HCT116 (cell line): ENCODE data around the gene TAGLN. TPM values are rescaled to one million over a fixed set of nuclear protein-coding genes. Genes with fewer than 3 reads are reported as not detected.

Experiments
- ATAC-seq: fragments of 200-7000 bp; cut with Tn5 transposase; 2 replicates; pipeline ENCODE4 v1.9.1; 2020; ENCODE audit warnings: mild to moderate bottlenecking, moderate library complexity
- BruUV-seq: library from RNA; stranded (reverse); fragments of 400-500 nt; replicated peaks from 2 replicates; lab custom pipeline; 2021; lab: Mats Ljungman, UMichigan
- CTCF ChIA-PET: fragments of 300-600 bp; sonication (Branson Sonifier 250); formaldehyde crosslinking; loops from one replicate; lab custom pipeline; 2021; ENCODE audit warnings: antibody characterized with exemption; lab: Charles Lee
- POLR2A ChIA-PET: fragments of 300-600, 350-600 bp; sonication (Branson Sonifier 250); formaldehyde crosslinking; loops from one replicate; lab custom pipeline; 2021; ENCODE audit warnings: antibody characterized with exemption; lab: Charles Lee
- RAD21 ChIA-PET, 2 experiments: fragments of 300-600 bp; sonication (Branson Sonifier 250); formaldehyde crosslinking; loops; one replicate each; lab custom pipeline; 2023; ENCODE audit warnings: low total read pairs in 2 of 2; ENCODE audit not compliant: uncharacterized antibody in 2 of 2, unreplicated experiment in 2 of 2, low non-redundant PET in 1 of 2; lab: Charles Lee
- DNase-seq: peaks from one replicate; pipeline ENCODE4 v3.0.0-alpha.2; 2010; ENCODE audit warnings: low read depth, low spot score
- H2AFZ ChIP-seq: fragments of 200-600 bp; shearing (Covaris generic), sonication (generic); 2 replicates; pipeline ENCODE4 v1.6.1; 2017; ENCODE audit warnings: low read depth, mixed run types, mixed read lengths, antibody characterized with exemption, low read length; ENCODE audit not compliant: poor library complexity, severe bottlenecking
- H3K27ac ChIP-seq: 2 replicates; pipeline ENCODE4 v1.5.1; 2012; ENCODE audit warnings: low read depth, low read length
- H3K27me3 ChIP-seq: fragments of 200-600 bp; sonication (generic); 2 replicates; pipeline ENCODE4 v1.6.1; 2016; ENCODE audit warnings: mixed run types, low read length, mixed read lengths; ENCODE audit not compliant: insufficient read depth
- H3K36me3 ChIP-seq, 2 experiments: fragments of 200-500 bp in 1 of 2; fragments of 200-600 bp in 1 of 2; sonication (Bioruptor generic) in 1 of 2; sonication (generic) in 1 of 2; 2 replicates each; pipeline versions ENCODE4 v1.5.1 to v1.6.1; 2014 to 2016; ENCODE audit warnings: low read length in 2 of 2, inconsistent platforms in 1 of 2, mixed read lengths in 1 of 2, mixed run types in 1 of 2; ENCODE audit not compliant: insufficient read depth in 2 of 2, control insufficient read depth in 1 of 2
- H3K4me1 ChIP-seq, 2 experiments: fragments of 200-600 bp in 1 of 2; sonication (generic) in 1 of 2; 2 replicates each; pipeline versions ENCODE4 v1.5.1 to v1.6.1; 2012 to 2017; ENCODE audit warnings: low read length in 2 of 2, inconsistent platforms in 1 of 2, mild to moderate bottlenecking in 1 of 2, mixed read lengths in 1 of 2, mixed run types in 1 of 2, moderate library complexity in 1 of 2; ENCODE audit not compliant: insufficient read depth in 2 of 2, control insufficient read depth in 1 of 2
- H3K4me2 ChIP-seq: fragments of 200-600 bp; sonication (generic); 2 replicates; pipeline ENCODE4 v1.6.1; 2017; ENCODE audit warnings: mixed run types, low read length, mixed read lengths
- H3K4me3 ChIP-seq, 2 experiments: fragments of 200-600 bp in 1 of 2; sonication (generic) in 1 of 2; replicated peaks in 1 of 2; 2 replicates each; pipeline ENCODE4 v1.5.1; 2011 to 2016; ENCODE audit warnings: low read length in 2 of 2, control low read depth in 1 of 2, low read depth in 1 of 2, mild to moderate bottlenecking in 1 of 2, mixed read lengths in 1 of 2, mixed run types in 1 of 2
- H3K79me2 ChIP-seq: fragments of 200-600 bp; sonication (generic); 2 replicates; pipeline ENCODE4 v1.6.1; 2017; ENCODE audit warnings: mild to moderate bottlenecking, mixed run types, low read length, moderate library complexity, mixed read lengths; ENCODE audit not compliant: insufficient read depth
- H3K9ac ChIP-seq: fragments of 200-600 bp; sonication (generic); 2 replicates; pipeline ENCODE4 v1.6.1; 2016; ENCODE audit warnings: low read length, mixed read lengths
- H3K9me2 ChIP-seq: fragments of 200-600 bp; sonication (generic), shearing (Covaris generic); 2 replicates; pipeline ENCODE4 v1.6.1; 2017; ENCODE audit warnings: mixed run types, mild to moderate bottlenecking, moderate library complexity; ENCODE audit not compliant: insufficient read depth
- H3K9me3 ChIP-seq, 2 experiments: fragments of 200-500 bp in 1 of 2; fragments of 200-600 bp in 1 of 2; sonication (Bioruptor generic) in 1 of 2; sonication (generic) in 1 of 2; 2 replicates each; pipeline ENCODE4 v1.6.1; 2014 to 2017; ENCODE audit warnings: low read length in 2 of 2, mixed read lengths in 2 of 2, inconsistent platforms in 1 of 2, low read depth in 1 of 2, mild to moderate bottlenecking in 1 of 2, mixed run types in 1 of 2, moderate library complexity in 1 of 2; ENCODE audit not compliant: control insufficient read depth in 1 of 2, insufficient read depth in 1 of 2
- H4K20me1 ChIP-seq: fragments of 200-600 bp; sonication (generic), shearing (Covaris generic); 2 replicates; pipeline ENCODE4 v1.6.1; 2017; ENCODE audit warnings: mixed run types, mild to moderate bottlenecking, moderate library complexity; ENCODE audit not compliant: insufficient read depth
- CBX3 ChIP-seq: IDR thresholded peaks from 2 replicates; pipeline ENCODE4 v1.6.1; 2012; ENCODE audit warnings: low read depth
- CEBPB ChIP-seq: IDR thresholded peaks from 2 replicates; pipeline ENCODE4 v1.6.1; 2012; ENCODE audit warnings: low read depth
- EZH2 ChIP-seq: fragments of 200-600 bp; sonication (generic); IDR thresholded peaks from 2 replicates; pipeline ENCODE4 v1.6.1; 2017; ENCODE audit warnings: antibody characterized with exemption, mixed run types
- FOSL1 ChIP-seq: IDR thresholded peaks from 2 replicates; pipeline ENCODE4 v1.6.1; 2012; ENCODE audit warnings: low read depth
- POLR2A ChIP-seq: IDR thresholded peaks from 2 replicates; pipeline ENCODE4 v1.7.0; 2011; ENCODE audit warnings: borderline replicate concordance; ENCODE audit not compliant: insufficient read depth, insufficient read length; ENCODE audit errors: extremely low read depth
- RAD21 ChIP-seq: IDR thresholded peaks from 2 replicates; pipeline ENCODE4 v1.6.1; 2012; ENCODE audit warnings: low read depth, mild to moderate bottlenecking
- SP1 ChIP-seq: IDR thresholded peaks from 2 replicates; pipeline ENCODE4 v1.6.1; 2012; ENCODE audit warnings: low read depth
- SRF ChIP-seq: IDR thresholded peaks from 2 replicates; pipeline ENCODE4 v1.6.1; 2012; ENCODE audit warnings: low read depth
- TCF7L2 ChIP-seq: IDR thresholded peaks from 2 replicates; pipeline ENCODE4 v1.7.0; 2011; ENCODE audit warnings: borderline replicate concordance, inconsistent platforms; ENCODE audit not compliant: insufficient read depth, insufficient read length; ENCODE audit errors: extremely low read depth
- intact Hi-C: fragments of 100-400 bp; cut with micrococcal nuclease; formaldehyde crosslinking; loops from 2 replicates; pipeline ENCODE4 v1.10.0; 2022
- total RNA-seq: library from RNA; stranded (reverse); gene quantifications from one replicate; pipeline ENCODE4 v1.2.1, GENCODE V29; 2021; ENCODE audit not compliant: unreplicated experiment
- TF ChIP-seq, protein P1 (sequence below), 3 experiments: fragments of 200-600 bp in 1 of 3; sonication (generic) in 1 of 3; IDR thresholded peaks in 2 of 3; conservative IDR thresholded peaks in 1 of 3; 2 replicates each; pipeline ENCODE4 v1.5.1; 2012 to 2017; ENCODE audit warnings: low read depth in 2 of 3, low read length in 2 of 3, antibody characterized with exemption in 1 of 3, borderline replicate concordance in 1 of 3, control low read depth in 1 of 3, mild to moderate bottlenecking in 1 of 3, mixed read lengths in 1 of 3, mixed run types in 1 of 3, moderate library complexity in 1 of 3; ENCODE audit not compliant: insufficient read depth in 1 of 3
- TF ChIP-seq, protein P2 (sequence below): IDR thresholded peaks from 2 replicates; pipeline ENCODE4 v1.6.1; 2012; ENCODE audit warnings: low read depth

The TAGLN gene
- total RNA-seq, 1 experiment from 2014 or later = 10.0 TPM

DNA sequence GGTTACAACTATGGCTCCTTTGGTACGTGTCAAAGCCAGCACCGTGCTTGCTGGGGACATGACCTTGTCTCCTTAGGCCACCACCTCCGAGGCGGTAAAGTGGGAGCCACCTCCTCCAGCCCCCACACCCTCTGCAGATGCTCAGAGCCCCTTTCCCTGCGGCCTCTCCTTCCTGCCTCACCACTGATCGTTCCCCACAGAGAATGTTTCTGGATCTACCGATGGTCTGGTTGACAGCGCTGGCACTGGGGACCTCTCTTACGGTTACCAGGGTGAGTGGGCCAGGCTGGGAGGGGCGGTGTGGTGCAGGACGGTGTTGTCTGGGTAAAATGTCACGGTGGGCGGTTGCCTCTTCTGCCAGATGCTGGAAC is 11.8 kb upstream of the TAGLN start:
- no peak for DNase-seq
- Histone ChIP-seq H3K27me3 (no peaks in the 10 kb centered on the region), H3K9ac (no peak overlapping the region), H3K27ac (no peak overlapping the region), H3K9me3 (no peaks in the 10 kb centered on the region), H3K79me2 (no peaks in the 10 kb centered on the region), H3K9me2 (no peaks in the 10 kb centered on the region), H4K20me1 (no peaks in the 10 kb centered on the region), H3K4me1 (no peaks in the 10 kb centered on the region), H3K36me3 (peaks cover 3 to 7% of the 10 kb centered on the region in 2 experiments; a peak in 2 of 4 replicates), H2AFZ (no peak overlapping the region), H3K4me3 (no peak overlapping the region), H3K4me2 (no peak overlapping the region)
- no peak for ATAC-seq
- TF ChIP-seq EZH2 (no peak), SRF (no peak), SP1 (no peak), RAD21 (no peak), TCF7L2 (no peak), CEBPB (no peak), CBX3 (no peak), POLR2A (no peak), FOSL1 (no peak)
- TF ChIP-seq, protein P1, sequence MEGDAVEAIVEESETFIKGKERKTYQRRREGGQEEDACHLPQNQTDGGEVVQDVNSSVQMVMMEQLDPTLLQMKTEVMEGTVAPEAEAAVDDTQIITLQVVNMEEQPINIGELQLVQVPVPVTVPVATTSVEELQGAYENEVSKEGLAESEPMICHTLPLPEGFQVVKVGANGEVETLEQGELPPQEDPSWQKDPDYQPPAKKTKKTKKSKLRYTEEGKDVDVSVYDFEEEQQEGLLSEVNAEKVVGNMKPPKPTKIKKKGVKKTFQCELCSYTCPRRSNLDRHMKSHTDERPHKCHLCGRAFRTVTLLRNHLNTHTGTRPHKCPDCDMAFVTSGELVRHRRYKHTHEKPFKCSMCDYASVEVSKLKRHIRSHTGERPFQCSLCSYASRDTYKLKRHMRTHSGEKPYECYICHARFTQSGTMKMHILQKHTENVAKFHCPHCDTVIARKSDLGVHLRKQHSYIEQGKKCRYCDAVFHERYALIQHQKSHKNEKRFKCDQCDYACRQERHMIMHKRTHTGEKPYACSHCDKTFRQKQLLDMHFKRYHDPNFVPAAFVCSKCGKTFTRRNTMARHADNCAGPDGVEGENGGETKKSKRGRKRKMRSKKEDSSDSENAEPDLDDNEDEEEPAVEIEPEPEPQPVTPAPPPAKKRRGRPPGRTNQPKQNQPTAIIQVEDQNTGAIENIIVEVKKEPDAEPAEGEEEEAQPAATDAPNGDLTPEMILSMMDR (IDR thresholded peaks at IDR 0.05 in 2 of 3, conservative IDR thresholded peaks at IDR 0.05 in 1 of 3; ENCODE audit: borderline replicate concordance in 1 of 3, insufficient read depth in 1 of 3, low read depth in 2 of 3, low read length in 2 of 3) = no peak
- TF ChIP-seq, protein P2, sequence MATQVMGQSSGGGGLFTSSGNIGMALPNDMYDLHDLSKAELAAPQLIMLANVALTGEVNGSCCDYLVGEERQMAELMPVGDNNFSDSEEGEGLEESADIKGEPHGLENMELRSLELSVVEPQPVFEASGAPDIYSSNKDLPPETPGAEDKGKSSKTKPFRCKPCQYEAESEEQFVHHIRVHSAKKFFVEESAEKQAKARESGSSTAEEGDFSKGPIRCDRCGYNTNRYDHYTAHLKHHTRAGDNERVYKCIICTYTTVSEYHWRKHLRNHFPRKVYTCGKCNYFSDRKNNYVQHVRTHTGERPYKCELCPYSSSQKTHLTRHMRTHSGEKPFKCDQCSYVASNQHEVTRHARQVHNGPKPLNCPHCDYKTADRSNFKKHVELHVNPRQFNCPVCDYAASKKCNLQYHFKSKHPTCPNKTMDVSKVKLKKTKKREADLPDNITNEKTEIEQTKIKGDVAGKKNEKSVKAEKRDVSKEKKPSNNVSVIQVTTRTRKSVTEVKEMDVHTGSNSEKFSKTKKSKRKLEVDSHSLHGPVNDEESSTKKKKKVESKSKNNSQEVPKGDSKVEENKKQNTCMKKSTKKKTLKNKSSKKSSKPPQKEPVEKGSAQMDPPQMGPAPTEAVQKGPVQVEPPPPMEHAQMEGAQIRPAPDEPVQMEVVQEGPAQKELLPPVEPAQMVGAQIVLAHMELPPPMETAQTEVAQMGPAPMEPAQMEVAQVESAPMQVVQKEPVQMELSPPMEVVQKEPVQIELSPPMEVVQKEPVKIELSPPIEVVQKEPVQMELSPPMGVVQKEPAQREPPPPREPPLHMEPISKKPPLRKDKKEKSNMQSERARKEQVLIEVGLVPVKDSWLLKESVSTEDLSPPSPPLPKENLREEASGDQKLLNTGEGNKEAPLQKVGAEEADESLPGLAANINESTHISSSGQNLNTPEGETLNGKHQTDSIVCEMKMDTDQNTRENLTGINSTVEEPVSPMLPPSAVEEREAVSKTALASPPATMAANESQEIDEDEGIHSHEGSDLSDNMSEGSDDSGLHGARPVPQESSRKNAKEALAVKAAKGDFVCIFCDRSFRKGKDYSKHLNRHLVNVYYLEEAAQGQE = no peak
- CTCF ChIA-PET = no interaction called here
- RAD21 ChIA-PET = no interaction called here
- no TSS peak for BruUV-seq
- intact Hi-C loops = no loop called here
- POLR2A ChIA-PET = no interaction called here
